Neural crest cell (in vitro differentiated cells): ENCODE data around the gene CXCR1. TPM values are rescaled to one million over a fixed set of nuclear protein-coding genes. Genes with fewer than 3 reads are reported as not detected.

Source experiments
- DNase-seq: peaks from one replicate; pipeline ENCODE4 v3.0.0; 2021; ENCODE audit warnings: low read depth, mixed read lengths, low spot score
- H3K27ac Mint-ChIP-seq: one replicate; pipeline ENCODE4 v1.8.0; 2021; ENCODE audit warnings: mild to moderate bottlenecking, mixed read lengths; ENCODE audit not compliant: unreplicated experiment
- H3K27me3 Mint-ChIP-seq: 2 replicates; pipeline ENCODE4 v1.8.0; 2021; ENCODE audit warnings: low read depth, mild to moderate bottlenecking, mixed read lengths
- H3K36me3 Mint-ChIP-seq: 2 replicates; pipeline ENCODE4 v1.8.0; 2021; ENCODE audit warnings: low read depth, mild to moderate bottlenecking, mixed read lengths
- H3K4me1 Mint-ChIP-seq: 2 replicates; pipeline ENCODE4 v1.8.0; 2021; ENCODE audit warnings: mixed read lengths
- H3K4me3 Mint-ChIP-seq: one replicate; pipeline ENCODE4 v1.8.0; 2021; ENCODE audit warnings: mild to moderate bottlenecking, mixed read lengths
- H3K9me3 Mint-ChIP-seq: 2 replicates; pipeline ENCODE4 v1.8.0; 2021; ENCODE audit warnings: mixed read lengths
- CTCF ChIP-seq: fragments of 200-600 bp; sonication (generic); conservative IDR thresholded peaks from 2 replicates; pipeline ENCODE4 v1.5.0; 2021; ENCODE audit warnings: antibody characterized with exemption, mild to moderate bottlenecking
- total RNA-seq: library from RNA; stranded (reverse); gene quantifications from 2 replicates; pipeline ENCODE4 v1.2.1, GENCODE V29; 2021

The CXCR1 gene
- total RNA-seq, 1 donor from 2014 or later = not detected

- Mint-ChIP-seq H3K9me3 (no peaks in the 10 kb centered on the region), H3K27me3 (peaks cover 31% of the 10 kb centered on the region), H3K27ac (no peak overlapping the region), H3K4me3 (no peak overlapping the region), H3K4me1 (no peaks in the 10 kb centered on the region), H3K36me3 (no peaks in the 10 kb centered on the region)
- no peak for TF ChIP-seq CTCF
- DNase-seq = no peak
Observed at GRCh38 chr2:218149098-218149497, 17.7 kb downstream of the CXCR1 start.

GRCh38 chr2:218146056-218146455 lies 20.7 kb downstream of the CXCR1 start:
- Mint-ChIP-seq H3K4me3 (no peak overlapping the region), H3K9me3 (no peaks in the 10 kb centered on the region), H3K27ac (no peak overlapping the region), H3K27me3 (peaks cover 30% of the 10 kb centered on the region), H3K4me1 (no peaks in the 10 kb centered on the region), H3K36me3 (no peaks in the 10 kb centered on the region)
- DNase-seq = no peak
- no peak for TF ChIP-seq CTCF

GRCh38 chr2:218145124-218145523 lies 21.6 kb downstream of the CXCR1 start:
- Mint-ChIP-seq H3K4me1 (no peaks in the 10 kb centered on the region), H3K27me3 (peaks cover 32% of the 10 kb centered on the region), H3K4me3 (no peak overlapping the region), H3K27ac (no peak overlapping the region), H3K9me3 (no peaks in the 10 kb centered on the region), H3K36me3 (no peaks in the 10 kb centered on the region)
- TF ChIP-seq CTCF = no peak
- DNase-seq = no peak

- Mint-ChIP-seq H3K4me3 (no peak overlapping the region), H3K9me3 (peaks cover 6% of the 10 kb centered on the region), H3K27me3 (peaks cover 59% of the 10 kb centered on the region), H3K27ac (no peak overlapping the region), H3K36me3 (no peaks in the 10 kb centered on the region), H3K4me1 (no peaks in the 10 kb centered on the region)
- no peak for TF ChIP-seq CTCF
- DNase-seq = no peak
Observed at GRCh38 chr2:218138047-218138446, 28.7 kb downstream of the CXCR1 start.

- Mint-ChIP-seq H3K4me3 (no peak overlapping the region), H3K9me3 (peaks cover 6% of the 10 kb centered on the region), H3K27ac (no peak overlapping the region), H3K27me3 (peaks cover 58% of the 10 kb centered on the region), H3K4me1 (no peaks in the 10 kb centered on the region), H3K36me3 (no peaks in the 10 kb centered on the region)
- DNase-seq = no peak
- no peak for TF ChIP-seq CTCF
Observed at GRCh38 chr2:218137514-218137913, 29.2 kb downstream of the CXCR1 start.

GRCh38 chr2:218130822-218131221 lies 35.9 kb downstream of the CXCR1 start:
- Mint-ChIP-seq H3K4me1 (no peaks in the 10 kb centered on the region), H3K4me3 (no peak overlapping the region), H3K27me3 (peaks cover 12% of the 10 kb centered on the region), H3K9me3 (peaks cover 4% of the 10 kb centered on the region), H3K27ac (no peak overlapping the region), H3K36me3 (no peaks in the 10 kb centered on the region)
- no peak for DNase-seq
- TF ChIP-seq CTCF = no peak
